HG03103 (cell line): Measurements from ENCODE around the gene CELF4.
"Not testable (repeated sequence)": the region's sequence is repeated elsewhere in the genome, so short reads cannot be mapped to it uniquely, and the experiment has no call there.

Experiments
- ATAC-seq: cut with Tn5 transposase; IDR thresholded peaks from one replicate; pipeline ENCODE4 v1.9.1; 2021; ENCODE audit warnings: low read depth; ENCODE audit not compliant: unreplicated experiment

The CELF4 gene

GRCh38 chr18:37380546-37381110 lies 185.0 kb downstream of the CELF4 start:
- ATAC-seq: no peak

- no peak for ATAC-seq
Measured at GRCh38 chr18:37378336-37379010, 187.1 kb downstream of the CELF4 start.

GRCh38 chr18:37375181-37375580 lies 190.4 kb downstream of the CELF4 start:
- no peak for ATAC-seq

- no peak for ATAC-seq
Measured at GRCh38 chr18:37368110-37368954, 197.3 kb downstream of the CELF4 start.

- ATAC-seq: no peak
Measured at GRCh38 chr18:37364237-37364636, 201.4 kb downstream of the CELF4 start.

- ATAC-seq: no peak
Measured at GRCh38 chr18:37362158-37362890, 203.3 kb downstream of the CELF4 start.

GRCh38 chr18:37361335-37362157 lies 204.1 kb downstream of the CELF4 start:
- no peak for ATAC-seq

GRCh38 chr18:37358061-37358460 lies 207.5 kb downstream of the CELF4 start:
- not testable (repeated sequence) for ATAC-seq

GRCh38 chr18:37355772-37356171 lies 209.8 kb downstream of the CELF4 start:
- no peak for ATAC-seq

GRCh38 chr18:37351110-37351509 lies 214.5 kb downstream of the CELF4 start:
- ATAC-seq: no peak

- ATAC-seq: no peak
Measured at GRCh38 chr18:37348729-37349128, 216.9 kb downstream of the CELF4 start.

GRCh38 chr18:37346048-37346447 lies 219.6 kb downstream of the CELF4 start:
- no peak for ATAC-seq

GRCh38 chr18:37343542-37343851 lies 222.1 kb downstream of the CELF4 start:
- no peak for ATAC-seq

GRCh38 chr18:37341473-37342086 lies 224.0 kb downstream of the CELF4 start:
- no peak for ATAC-seq

- no peak for ATAC-seq
Measured at GRCh38 chr18:37341016-37341415, 224.6 kb downstream of the CELF4 start.

- no peak for ATAC-seq
Measured at GRCh38 chr18:37339701-37340215, 225.8 kb downstream of the CELF4 start.

- ATAC-seq: no peak
Measured at GRCh38 chr18:37336568-37337285, 228.9 kb downstream of the CELF4 start.

GRCh38 chr18:37335409-37335736 lies 230.2 kb downstream of the CELF4 start:
- ATAC-seq: no peak
